GM12864 (cell line): ENCODE results near the gene KCNJ10.

Experiments
- DNase-seq: peaks from one replicate; pipeline ENCODE4 v3.0.0-alpha.2; 2011; ENCODE audit warnings: low read depth
- H3K4me3 ChIP-seq: 2 replicates; pipeline ENCODE4 v1.5.1; 2011; ENCODE audit warnings: mild to moderate bottlenecking, low read depth, low read length, control low read depth
- CTCF ChIP-seq: IDR thresholded peaks from 2 replicates; pipeline ENCODE4 v1.5.1; 2011; ENCODE audit warnings: low read depth, mild to moderate bottlenecking, moderate library complexity, low read length, control low read depth, inconsistent platforms; ENCODE audit errors: missing control alignments

Gene KCNJ10

GRCh38 chr1:160091666-160092223 is 21.8 kb upstream of the KCNJ10 start:
- no peak for DNase-seq
- TF ChIP-seq CTCF, result no peak
- H3K4me3 ChIP-seq, result no peak overlapping the region

- DNase-seq, result no peak
- no peak overlapping the region for H3K4me3 ChIP-seq
- no peak for TF ChIP-seq CTCF
Measured at GRCh38 chr1:160090760-160091159, 20.8 kb upstream of the KCNJ10 start.

DNA sequence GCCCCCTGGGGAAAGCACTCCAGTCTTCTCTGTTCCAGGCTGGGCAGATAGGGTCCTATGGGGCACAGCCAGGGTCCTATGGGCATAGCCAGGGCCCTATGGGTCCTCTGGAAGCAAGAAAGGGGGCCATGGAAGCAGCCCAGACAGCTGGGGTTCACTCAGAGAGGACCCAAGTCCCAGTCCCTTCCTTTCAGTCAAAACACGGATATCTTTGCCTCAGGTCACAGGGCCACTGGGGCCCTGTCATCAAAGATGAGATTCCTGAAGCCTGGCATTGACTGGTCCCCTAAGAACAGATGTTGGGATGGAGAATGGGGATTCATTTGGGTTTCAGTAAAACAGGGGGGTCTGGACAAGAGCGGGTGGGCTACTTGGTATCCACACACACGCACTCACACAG is 19.9 kb upstream of the KCNJ10 start:
- no peak for DNase-seq
- H3K4me3 ChIP-seq, result no peak overlapping the region
- TF ChIP-seq CTCF, result no peak

- no peak overlapping the region for H3K4me3 ChIP-seq
- DNase-seq, result no peak
- no peak for TF ChIP-seq CTCF
Measured at GRCh38 chr1:160087118-160087662, 17.2 kb upstream of the KCNJ10 start.

- no peak for DNase-seq
- H3K4me3 ChIP-seq, result no peak overlapping the region
- TF ChIP-seq CTCF, result no peak
Measured at GRCh38 chr1:160086456-160086892, 16.5 kb upstream of the KCNJ10 start.

DNA sequence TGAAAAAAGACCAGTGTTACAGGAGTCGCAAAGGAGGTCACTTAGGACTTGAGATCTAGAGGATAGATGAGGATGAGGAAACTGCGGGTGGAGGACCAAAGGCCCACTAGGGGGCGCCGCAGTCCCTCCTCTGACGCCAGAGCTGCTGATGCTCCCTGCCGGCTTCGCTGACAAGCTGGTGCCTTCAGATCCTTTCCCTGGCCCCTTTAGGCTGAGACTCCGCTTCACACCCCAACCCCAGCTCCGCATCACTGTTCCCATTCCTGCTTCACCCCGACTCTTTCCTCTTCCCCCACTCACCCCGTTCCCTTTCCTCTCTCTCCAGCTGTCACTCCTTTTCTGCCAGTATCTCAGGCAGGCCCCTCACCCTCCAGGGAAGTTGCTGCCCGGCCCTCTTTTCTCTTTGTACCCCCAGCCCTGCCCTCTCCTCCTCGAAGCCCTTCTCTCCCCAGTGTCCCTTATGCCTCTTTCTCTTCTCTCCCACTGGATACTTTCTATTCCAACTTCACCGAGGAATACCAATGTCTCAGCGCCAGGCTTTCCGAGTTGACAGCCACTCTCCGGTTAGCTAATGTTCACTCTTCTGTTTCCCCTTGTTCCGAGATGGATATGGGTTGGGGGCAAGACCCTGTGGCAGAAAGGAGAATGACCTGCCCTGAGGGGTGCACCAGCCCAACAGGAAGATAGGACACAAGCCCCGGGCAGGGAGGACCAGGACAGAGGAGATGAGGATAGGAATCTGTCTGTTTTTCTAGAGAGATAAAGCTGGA is 15.9 kb upstream of the KCNJ10 start:
- no peak for DNase-seq
- peak; percentile 98 for TF ChIP-seq CTCF

More for the DNA sequence above, 15.9 kb upstream of the KCNJ10 start:
- H3K4me3 ChIP-seq, result no peak overlapping the region
